GM12878 (cell line): Measurements from ENCODE around the gene JKAMP. TPM values are rescaled to one million over a fixed set of nuclear protein-coding genes. Genes with fewer than 3 reads are reported as not detected.

Experiments
- ATAC-seq: fragments of 200-7000 bp; cut with Tn5 transposase; 3 replicates; pipeline ENCODE4 v1.9.1; 2020; ENCODE audit warnings: mild to moderate bottlenecking, moderate library complexity
- BruUV-seq: library from RNA; stranded (reverse); fragments of 400-500 nt; replicated peaks from 2 replicates; lab custom pipeline; 2021; lab: Mats Ljungman, UMichigan
- CTCF ChIA-PET: fragments of 300-600 bp; sonication (Branson Sonifier 250); formaldehyde crosslinking; extraction: SDS; loops from one replicate; lab custom pipeline; 2021; ENCODE audit warnings: inconsistent platforms; lab: Yijun Ruan, JAX
- POLR2A ChIA-PET: fragments of 350-600 bp; formaldehyde crosslinking; extraction: SDS; loops from one replicate; lab custom pipeline; 2021; ENCODE audit warnings: inconsistent platforms; lab: Charles Lee
- RAD21 ChIA-PET: fragments of 300-600 bp; sonication (Branson Sonifier 250); formaldehyde crosslinking; loops from one replicate; lab custom pipeline; 2023; ENCODE audit warnings: antibody characterized with exemption; ENCODE audit not compliant: unreplicated experiment; lab: Charles Lee
- SMC1A ChIA-PET: fragments of 300-600 bp; sonication (Branson Sonifier 250); formaldehyde crosslinking; loops from one replicate; lab custom pipeline; 2023; ENCODE audit not compliant: unreplicated experiment, uncharacterized antibody; lab: Charles Lee
- DNase-seq: peaks from one replicate; pipeline ENCODE4 v3.0.0-alpha.2; 2011; ENCODE audit warnings: low read depth, low spot score
- FAIRE-seq: peaks from 3 replicates; lab custom pipeline; 2011; peaks lifted over from hg19 to GRCh38; lab: Jason Lieb, UNC
- H2AFZ ChIP-seq: 2 replicates; pipeline ENCODE4 v1.6.0; 2011; ENCODE audit warnings: low read depth, low read length, control low read depth; ENCODE audit not compliant: control insufficient read depth
- H3K27ac ChIP-seq: 2 replicates; pipeline ENCODE4 v1.5.1; 2011; ENCODE audit warnings: control low read depth; ENCODE audit not compliant: control insufficient read depth, insufficient read depth
- H3K27me3 ChIP-seq, 2 experiments: replicated peaks in 1 of 2; 2 replicates each; pipeline versions ENCODE4 v1.6.0 to v1.6.1; 2011; ENCODE audit warnings: low read length in 1 of 2; ENCODE audit not compliant: control insufficient read depth in 2 of 2, insufficient read depth in 2 of 2
- H3K36me3 ChIP-seq, 2 experiments: 2 replicates each; pipeline ENCODE4 v1.5.1; 2011; ENCODE audit warnings: low read length in 1 of 2; ENCODE audit not compliant: control insufficient read depth in 2 of 2, insufficient read depth in 2 of 2
- H3K4me1 ChIP-seq: 2 replicates; pipeline ENCODE4 v1.6.1; 2011; ENCODE audit warnings: mild to moderate bottlenecking, low read length, moderate library complexity, mixed read lengths; ENCODE audit not compliant: control insufficient read depth, insufficient read depth
- H3K4me2 ChIP-seq: 2 replicates; pipeline ENCODE4 v1.6.0; 2011; ENCODE audit warnings: control low read depth; ENCODE audit not compliant: control insufficient read depth, insufficient read depth
- H3K4me3 ChIP-seq: fragments of 200-600 bp; sonication (generic); 2 replicates; pipeline ENCODE4 v1.5.1; 2016
- H3K79me2 ChIP-seq: 2 replicates; pipeline ENCODE4 v1.6.0; 2011; ENCODE audit warnings: low read length; ENCODE audit not compliant: control insufficient read depth, insufficient read depth
- H3K9ac ChIP-seq: 2 replicates; pipeline ENCODE4 v1.8.0; 2011; ENCODE audit warnings: low read length, control low read depth, mixed read lengths; ENCODE audit not compliant: control insufficient read depth, insufficient read depth
- H3K9me3 ChIP-seq: replicated peaks from 3 replicates; pipeline ENCODE4 v1.5.1; 2011; ENCODE audit warnings: mild to moderate bottlenecking, low read length; ENCODE audit not compliant: control insufficient read depth, insufficient read depth
- H4K20me1 ChIP-seq: 2 replicates; pipeline ENCODE4 v1.6.0; 2011; ENCODE audit not compliant: control insufficient read depth, insufficient read depth
- FOXM1 ChIP-seq: IDR thresholded peaks from 2 replicates; pipeline ENCODE4 v1.6.1; 2012; ENCODE audit warnings: low read depth, mild to moderate bottlenecking, inconsistent platforms, low read length, moderate library complexity
- KAT2A ChIP-seq: conservative IDR thresholded peaks from 2 replicates; pipeline ENCODE4 v1.6.1; 2011; ENCODE audit warnings: low read depth, low read length; ENCODE audit not compliant: control insufficient read depth
- RCOR1 ChIP-seq: conservative IDR thresholded peaks from 2 replicates; pipeline ENCODE4 v1.6.1; 2012; ENCODE audit warnings: low read depth, low read length, improper control_type of control experiment
- SUZ12 ChIP-seq: fragments of 200-600 bp; sonication (generic); IDR thresholded peaks from one replicate; pipeline ENCODE4 v1.6.1; 2018; ENCODE audit warnings: antibody characterized with exemption, mild to moderate bottlenecking; ENCODE audit not compliant: unreplicated experiment
- TAF1 ChIP-seq: IDR thresholded peaks from 2 replicates; pipeline ENCODE4 v1.6.1; 2011; ENCODE audit warnings: mild to moderate bottlenecking, low read depth, low read length, borderline replicate concordance
- WGBS: methylation state at CpG from one replicate; pipeline ENCODE4 v1.1.6; 2016; ENCODE audit warnings: low lambda C conversion rate; ENCODE audit not compliant: insufficient replicate concordance, insufficient coverage; ENCODE audit errors: missing lambda C conversion rate; 5-methylcytosine and 5-hydroxymethylcytosine counted together
- in situ Hi-C: fragments of 300-500 bp; cut with MboI; formaldehyde crosslinking; loops from 9 replicates; pipeline ENCODE4 v1.14.3; 2018; ENCODE audit warnings: mixed read lengths
- intact Hi-C: fragments of 100-400 bp; cut with micrococcal nuclease; formaldehyde crosslinking; loops from one replicate; pipeline ENCODE4 v1.14.2; 2022; ENCODE audit not compliant: unreplicated experiment
- polyA plus RNA-seq, 11 experiments: library from polyadenylated mRNA; depleted of rRNA in 4 of 11; unstranded in 6 of 11; stranded (reverse) in 5 of 11; fragments of >200 nt; fragmentation: Nextera tagmentation in 4 of 11; fragmentation: Illumina TruSeq in 1 of 11; extraction: Ambion mirVana in 4 of 11; extraction: Trizol in 1 of 11; gene quantifications; 1 replicate in 1 of 11; 2 replicates in 10 of 11; pipeline versions ENCODE4 v1.2.1 to v1.2.3, GENCODE V29; 2011 to 2016; ENCODE audit warnings: inconsistent platforms in 2 of 11, missing spikeins in 2 of 11, low read depth in 1 of 11
- total RNA-seq, 4 experiments: library from RNA; depleted of rRNA in 3 of 4; stranded (reverse); fragments of >200 nt in 3 of 4; fragmentation: Illumina TruSeq in 1 of 4; extraction: Trizol in 1 of 4; gene quantifications; 2 replicates each; pipeline versions ENCODE4 v1.2.1 to v1.2.3, GENCODE V29; 2013 to 2021

Gene JKAMP
- total and polyA plus RNA-seq, 10 of the 15 experiments (the other 5 are each of a cell fraction or from before 2014, with no cell fraction given): 18.2 to 129 (median 46.6) TPM

DNA sequence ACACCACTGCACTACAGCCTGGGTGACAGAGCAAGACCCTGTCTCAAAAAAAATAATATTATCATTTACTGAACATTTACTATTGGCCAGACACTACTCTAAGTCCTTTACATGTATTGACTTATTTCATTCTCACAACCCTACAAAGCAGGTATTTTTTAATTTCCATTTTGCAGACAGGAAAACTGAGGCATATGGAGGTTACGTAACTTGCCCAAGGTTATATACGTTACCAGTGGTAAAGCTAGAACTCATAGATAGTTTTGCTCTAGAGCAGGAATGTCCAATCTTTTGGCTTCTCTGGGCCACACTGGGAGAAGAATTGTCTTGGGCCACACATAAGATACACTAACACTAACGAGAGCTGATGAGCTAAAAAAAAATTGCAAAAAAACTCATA is 5.8 kb upstream of the JKAMP start (continued):
- no peak for TF ChIP-seq TAF1

DNA sequence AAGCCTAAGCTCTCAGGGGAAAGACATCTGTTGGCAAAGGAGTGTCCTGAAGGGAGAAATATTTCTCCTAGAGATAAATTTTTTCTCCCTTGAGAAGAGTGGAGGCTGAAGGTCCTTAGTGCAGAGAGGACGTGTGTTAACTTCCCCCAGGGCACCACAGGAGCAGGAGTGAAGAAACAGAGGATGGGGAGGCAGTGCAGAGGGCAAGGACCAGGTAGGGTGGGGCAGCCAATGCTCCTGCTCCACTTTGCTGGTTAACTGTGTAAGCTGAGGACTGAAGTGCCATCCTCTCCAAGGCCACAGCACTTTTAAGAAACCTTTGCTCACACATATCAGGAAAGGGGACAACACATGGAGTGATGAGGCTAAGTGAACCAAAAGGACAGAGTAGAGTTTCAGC is 4.2 kb upstream of the JKAMP start:
- Histone ChIP-seq H4K20me1 (no peaks in the 10 kb centered on the region), H3K4me3 (peak overlapping the region; percentile 37), H3K27ac (no peak overlapping the region), H3K79me2 (peaks cover 47% of the 10 kb centered on the region), H3K4me1 (peaks cover 10% of the 10 kb centered on the region; the same call in 1 of the 2 replicates), H3K27me3 (no peaks in the 10 kb centered on the region), H3K9me3 (no peaks in the 10 kb centered on the region), H3K9ac (0 out of 2 replicates have a peak overlapping the region, but pooled peaks have one; percentile 46), H3K4me2 (peak overlapping the region; percentile 96), H2AFZ (no peak overlapping the region), H3K36me3 (peaks cover 0 to 3% of the 10 kb centered on the region in 2 experiments; a peak in 1 of 4 replicates)
- BruUV-seq: no TSS peak
- in situ Hi-C loops: loop anchor here (25.0 kb wide), 1 partner anchor 682 kb away; the partner anchor contains the start of gene DHRS7
- no peak for FAIRE-seq
- RAD21 ChIA-PET: no interaction called here
- 0% methylated on average over 1 of the region's 1 CpG for WGBS
- no peak for DNase-seq
- CTCF ChIA-PET: interaction anchor here (0.8 kb wide), 1 partner anchor 90 kb away, joined by 3 read pairs; no protein-coding TSS in a partner anchor
- POLR2A ChIA-PET: no interaction called here
- TF ChIP-seq SUZ12 (no peak), KAT2A (no peak), RCOR1 (no peak), FOXM1 (no peak)
- SMC1A ChIA-PET: interaction anchor here (0.7 to 1.5 kb wide), 8 partner anchors 10 to 93 kb away, joined by 3 to 6 read pairs (median 3); partner anchors contain the start of gene GPR135
- intact Hi-C loops: loop anchor here (10.0 kb wide), 2 partner anchors 615 to 685 kb away; partner anchors contain the start of genes DHRS7 and PCNX4
- no peak for ATAC-seq
